HepG2 (cell line): ENCODE measurements around the gene CEP162. TPM values are rescaled to one million over a fixed set of nuclear protein-coding genes. Genes with fewer than 3 reads are reported as not detected.

ENCODE experiments used
- KDM2A ChIP-seq: sonication (generic); formaldehyde crosslinking; IDR thresholded peaks from 2 replicates; pipeline ENCODE4 v1.4.0; 2020; ENCODE audit warnings: low read depth, missing genetic modification reagents, borderline replicate concordance
- MIXL1 ChIP-seq: IDR thresholded peaks from 2 replicates; pipeline ENCODE4 v1.6.1; 2016
- MTF2 ChIP-seq: sonication (generic); formaldehyde crosslinking; IDR thresholded peaks from 2 replicates; pipeline ENCODE4 v1.5.0; 2020; ENCODE audit warnings: missing genetic modification reagents, borderline replicate concordance
- REXO4 ChIP-seq: sonication (generic); formaldehyde crosslinking; IDR thresholded peaks from 2 replicates; pipeline ENCODE4 v1.8.0; 2022; ENCODE audit warnings: missing genetic modification reagents, mild to moderate bottlenecking, borderline replicate concordance
- RFX1 ChIP-seq: fragments of 450-650 bp; IDR thresholded peaks from 2 replicates; pipeline ENCODE4 v1.6.1; 2017
- TGIF2 ChIP-seq: IDR thresholded peaks from 2 replicates; pipeline ENCODE4 v1.6.1; 2016; ENCODE audit warnings: control low read depth, missing compliant biosample characterization
- TMF1 ChIP-seq: sonication (generic); formaldehyde crosslinking; IDR thresholded peaks from 2 replicates; pipeline ENCODE4 v1.8.1; 2022; ENCODE audit warnings: low read depth, missing genetic modification reagents
- TOE1 ChIP-seq: sonication (generic); formaldehyde crosslinking; IDR thresholded peaks from 2 replicates; pipeline ENCODE4 v1.4.0; 2020; ENCODE audit warnings: mild to moderate bottlenecking, missing genetic modification reagents
- ZBTB20 ChIP-seq: sonication (generic); formaldehyde crosslinking; IDR thresholded peaks from 2 replicates; pipeline ENCODE4 v1.8.1; 2023; ENCODE audit warnings: missing genetic modification reagents, low read depth, mild to moderate bottlenecking, borderline replicate concordance
- ZBTB21 ChIP-seq: sonication (generic); formaldehyde crosslinking; IDR thresholded peaks from 2 replicates; pipeline ENCODE4 v1.4.0; 2020; ENCODE audit warnings: missing genetic modification reagents
- ZMYM4 ChIP-seq: sonication (generic); formaldehyde crosslinking; IDR thresholded peaks from 2 replicates; pipeline ENCODE4 v1.8.1; 2023; ENCODE audit warnings: mild to moderate bottlenecking, missing genetic modification reagents
- ZNF30 ChIP-seq: sonication (generic); formaldehyde crosslinking; IDR thresholded peaks from 2 replicates; pipeline ENCODE4 v1.5.0; 2020; ENCODE audit warnings: mild to moderate bottlenecking, missing genetic modification reagents
- ZNF317 ChIP-seq: sonication (generic); formaldehyde crosslinking; IDR thresholded peaks from 2 replicates; pipeline ENCODE4 v1.5.0; 2020; ENCODE audit warnings: mild to moderate bottlenecking, missing genetic modification reagents
- ZNF331 ChIP-seq: sonication (generic); formaldehyde crosslinking; IDR thresholded peaks from 2 replicates; pipeline ENCODE4 v1.4.0; 2020; ENCODE audit warnings: missing genetic modification reagents
- ZNF441 ChIP-seq: sonication (generic); formaldehyde crosslinking; IDR thresholded peaks from 2 replicates; pipeline ENCODE4 v1.7.0; 2021; ENCODE audit warnings: missing genetic modification reagents, borderline replicate concordance
- ZNF614 ChIP-seq: IDR thresholded peaks from 2 replicates; pipeline ENCODE4 v1.6.1; 2018; ENCODE audit warnings: missing biosample characterization, missing genetic modification reagents, inconsistent platforms, borderline replicate concordance
- polyA plus RNA-seq, 8 experiments: library from polyadenylated mRNA; depleted of rRNA in 3 of 8; stranded (reverse) in 7 of 8; unstranded in 1 of 8; fragments of >200 nt; fragmentation: Illumina TruSeq in 4 of 8; extraction: Trizol in 4 of 8; gene quantifications; 2 replicates each; pipeline versions ENCODE4 v1.2.1 to v1.2.3, GENCODE V29; 2011 to 2016; ENCODE audit warnings: low read depth in 4 of 8, missing spikeins in 1 of 8, mixed read lengths in 1 of 8; ENCODE audit not compliant: insufficient read depth in 1 of 8
- total RNA-seq, 5 experiments: library from RNA; depleted of rRNA; stranded (reverse); fragments of >200 nt; fragmentation: Illumina TruSeq; extraction: Trizol; gene quantifications; 2 replicates each; pipeline ENCODE4 v1.2.3, GENCODE V29; 2016; ENCODE audit warnings: low read depth in 1 of 5
- TF ChIP-seq, protein P1 (sequence below), 2 experiments: sonication (generic) in 1 of 2; formaldehyde crosslinking in 1 of 2; IDR thresholded peaks; 2 replicates each; pipeline versions ENCODE4 v1.4.0 to v1.6.1; 2016 to 2020; ENCODE audit warnings: borderline replicate concordance in 1 of 2, low read depth in 1 of 2, mild to moderate bottlenecking in 1 of 2, missing genetic modification reagents in 1 of 2
- TF ChIP-seq, protein P2 (sequence below): IDR thresholded peaks from 2 replicates; pipeline ENCODE4 v1.6.1; 2016; ENCODE audit warnings: low read depth, missing genetic modification reagents, missing compliant biosample characterization
- TF ChIP-seq, protein P3 (sequence below): sonication (generic); formaldehyde crosslinking; IDR thresholded peaks from 2 replicates; pipeline ENCODE4 v1.9.0; 2021; ENCODE audit warnings: missing genetic modification reagents, mild to moderate bottlenecking, borderline replicate concordance

Gene CEP162
- total and polyA plus RNA-seq, 2 of the 13 experiments (the other 11 are each of a cell fraction or from before 2014, with no cell fraction given): 0.50 to 7.9 TPM

- TF ChIP-seq TMF1 (CRISPR knock-in tag) (no peak), MTF2 (CRISPR knock-in tag) (0 out of 2 replicates have a peak, but pooled peaks have one; percentile 46), MIXL1 (CRISPR knock-in tag) (no peak), REXO4 (CRISPR knock-in tag) (no peak), ZNF30 (CRISPR knock-in tag) (no peak), ZNF331 (peak; percentile 35; the same call in 1 of the 2 replicates), RFX1 (peak; percentile 92), ZNF441 (0 out of 2 replicates have a peak, but pooled peaks have one; percentile 43), ZNF614 (CRISPR knock-in tag) (peak; percentile 49; the same call in 1 of the 2 replicates), TGIF2 (CRISPR knock-in tag) (no peak), ZBTB21 (no peak), ZMYM4 (CRISPR knock-in tag) (peak; percentile 71; the same call in 1 of the 2 replicates), ZBTB20 (CRISPR knock-in tag) (no peak), ZNF317 (no peak), KDM2A (CRISPR knock-in tag) (peak; percentile 78; the same call in 1 of the 2 replicates), TOE1 (CRISPR knock-in tag) (no peak)
- TF ChIP-seq, protein P1, sequence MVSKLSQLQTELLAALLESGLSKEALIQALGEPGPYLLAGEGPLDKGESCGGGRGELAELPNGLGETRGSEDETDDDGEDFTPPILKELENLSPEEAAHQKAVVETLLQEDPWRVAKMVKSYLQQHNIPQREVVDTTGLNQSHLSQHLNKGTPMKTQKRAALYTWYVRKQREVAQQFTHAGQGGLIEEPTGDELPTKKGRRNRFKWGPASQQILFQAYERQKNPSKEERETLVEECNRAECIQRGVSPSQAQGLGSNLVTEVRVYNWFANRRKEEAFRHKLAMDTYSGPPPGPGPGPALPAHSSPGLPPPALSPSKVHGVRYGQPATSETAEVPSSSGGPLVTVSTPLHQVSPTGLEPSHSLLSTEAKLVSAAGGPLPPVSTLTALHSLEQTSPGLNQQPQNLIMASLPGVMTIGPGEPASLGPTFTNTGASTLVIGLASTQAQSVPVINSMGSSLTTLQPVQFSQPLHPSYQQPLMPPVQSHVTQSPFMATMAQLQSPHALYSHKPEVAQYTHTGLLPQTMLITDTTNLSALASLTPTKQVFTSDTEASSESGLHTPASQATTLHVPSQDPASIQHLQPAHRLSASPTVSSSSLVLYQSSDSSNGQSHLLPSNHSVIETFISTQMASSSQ (IDR thresholded peaks at IDR 0.05; ENCODE audit: low read depth): no peak
- TF ChIP-seq, protein P1 (CRISPR knock-in tag; IDR thresholded peaks at IDR 0.05; ENCODE audit: borderline replicate concordance): no peak; the same call in 1 of the 2 replicates
- TF ChIP-seq, protein P2, sequence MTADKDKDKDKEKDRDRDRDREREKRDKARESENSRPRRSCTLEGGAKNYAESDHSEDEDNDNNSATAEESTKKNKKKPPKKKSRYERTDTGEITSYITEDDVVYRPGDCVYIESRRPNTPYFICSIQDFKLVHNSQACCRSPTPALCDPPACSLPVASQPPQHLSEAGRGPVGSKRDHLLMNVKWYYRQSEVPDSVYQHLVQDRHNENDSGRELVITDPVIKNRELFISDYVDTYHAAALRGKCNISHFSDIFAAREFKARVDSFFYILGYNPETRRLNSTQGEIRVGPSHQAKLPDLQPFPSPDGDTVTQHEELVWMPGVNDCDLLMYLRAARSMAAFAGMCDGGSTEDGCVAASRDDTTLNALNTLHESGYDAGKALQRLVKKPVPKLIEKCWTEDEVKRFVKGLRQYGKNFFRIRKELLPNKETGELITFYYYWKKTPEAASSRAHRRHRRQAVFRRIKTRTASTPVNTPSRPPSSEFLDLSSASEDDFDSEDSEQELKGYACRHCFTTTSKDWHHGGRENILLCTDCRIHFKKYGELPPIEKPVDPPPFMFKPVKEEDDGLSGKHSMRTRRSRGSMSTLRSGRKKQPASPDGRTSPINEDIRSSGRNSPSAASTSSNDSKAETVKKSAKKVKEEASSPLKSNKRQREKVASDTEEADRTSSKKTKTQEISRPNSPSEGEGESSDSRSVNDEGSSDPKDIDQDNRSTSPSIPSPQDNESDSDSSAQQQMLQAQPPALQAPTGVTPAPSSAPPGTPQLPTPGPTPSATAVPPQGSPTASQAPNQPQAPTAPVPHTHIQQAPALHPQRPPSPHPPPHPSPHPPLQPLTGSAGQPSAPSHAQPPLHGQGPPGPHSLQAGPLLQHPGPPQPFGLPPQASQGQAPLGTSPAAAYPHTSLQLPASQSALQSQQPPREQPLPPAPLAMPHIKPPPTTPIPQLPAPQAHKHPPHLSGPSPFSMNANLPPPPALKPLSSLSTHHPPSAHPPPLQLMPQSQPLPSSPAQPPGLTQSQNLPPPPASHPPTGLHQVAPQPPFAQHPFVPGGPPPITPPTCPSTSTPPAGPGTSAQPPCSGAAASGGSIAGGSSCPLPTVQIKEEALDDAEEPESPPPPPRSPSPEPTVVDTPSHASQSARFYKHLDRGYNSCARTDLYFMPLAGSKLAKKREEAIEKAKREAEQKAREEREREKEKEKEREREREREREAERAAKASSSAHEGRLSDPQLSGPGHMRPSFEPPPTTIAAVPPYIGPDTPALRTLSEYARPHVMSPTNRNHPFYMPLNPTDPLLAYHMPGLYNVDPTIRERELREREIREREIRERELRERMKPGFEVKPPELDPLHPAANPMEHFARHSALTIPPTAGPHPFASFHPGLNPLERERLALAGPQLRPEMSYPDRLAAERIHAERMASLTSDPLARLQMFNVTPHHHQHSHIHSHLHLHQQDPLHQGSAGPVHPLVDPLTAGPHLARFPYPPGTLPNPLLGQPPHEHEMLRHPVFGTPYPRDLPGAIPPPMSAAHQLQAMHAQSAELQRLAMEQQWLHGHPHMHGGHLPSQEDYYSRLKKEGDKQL (CRISPR knock-in tag): no peak
- TF ChIP-seq, protein P3, sequence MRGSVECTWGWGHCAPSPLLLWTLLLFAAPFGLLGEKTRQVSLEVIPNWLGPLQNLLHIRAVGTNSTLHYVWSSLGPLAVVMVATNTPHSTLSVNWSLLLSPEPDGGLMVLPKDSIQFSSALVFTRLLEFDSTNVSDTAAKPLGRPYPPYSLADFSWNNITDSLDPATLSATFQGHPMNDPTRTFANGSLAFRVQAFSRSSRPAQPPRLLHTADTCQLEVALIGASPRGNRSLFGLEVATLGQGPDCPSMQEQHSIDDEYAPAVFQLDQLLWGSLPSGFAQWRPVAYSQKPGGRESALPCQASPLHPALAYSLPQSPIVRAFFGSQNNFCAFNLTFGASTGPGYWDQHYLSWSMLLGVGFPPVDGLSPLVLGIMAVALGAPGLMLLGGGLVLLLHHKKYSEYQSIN (CRISPR knock-in tag): no peak
Measured at GRCh38 chr6:84227434-84228197, at the start of gene CEP162 (continued).
